Stimulated activated CD4-positive, alpha-beta T cell treated with anti-CD3 and anti-CD28 coated beads, TNF-alpha, amount 100 ng/mL, for 4 hours (primary cell): Measurements from ENCODE around the gene CCDC85A.

Experiments used
- DNase-seq, 3 experiments: peaks; one replicate each; pipeline ENCODE4 v3.0.0-alpha.2; 2020; ENCODE audit warnings: low read depth in 3 of 3

Gene CCDC85A

DNA sequence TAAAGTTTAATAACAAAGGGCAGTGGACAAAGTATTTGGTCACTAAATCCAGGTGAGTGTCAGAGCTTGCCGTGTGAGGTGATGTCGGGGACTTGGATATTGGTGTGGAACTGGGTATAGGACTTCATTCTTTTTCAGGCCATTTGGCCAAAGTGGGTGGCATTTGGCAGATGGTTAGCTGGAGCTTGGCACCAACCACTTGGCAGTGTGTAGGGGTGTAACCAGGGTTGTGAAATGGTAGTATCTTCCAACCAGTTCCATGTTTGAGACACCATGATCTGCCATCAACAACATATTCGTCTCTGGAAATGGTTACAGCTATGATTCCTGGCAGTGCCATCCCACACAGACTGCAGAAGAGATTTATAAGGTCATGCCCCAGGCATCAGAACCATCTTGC lies 113.9 kb downstream of the CCDC85A start:
- DNase-seq: no peak

DNA sequence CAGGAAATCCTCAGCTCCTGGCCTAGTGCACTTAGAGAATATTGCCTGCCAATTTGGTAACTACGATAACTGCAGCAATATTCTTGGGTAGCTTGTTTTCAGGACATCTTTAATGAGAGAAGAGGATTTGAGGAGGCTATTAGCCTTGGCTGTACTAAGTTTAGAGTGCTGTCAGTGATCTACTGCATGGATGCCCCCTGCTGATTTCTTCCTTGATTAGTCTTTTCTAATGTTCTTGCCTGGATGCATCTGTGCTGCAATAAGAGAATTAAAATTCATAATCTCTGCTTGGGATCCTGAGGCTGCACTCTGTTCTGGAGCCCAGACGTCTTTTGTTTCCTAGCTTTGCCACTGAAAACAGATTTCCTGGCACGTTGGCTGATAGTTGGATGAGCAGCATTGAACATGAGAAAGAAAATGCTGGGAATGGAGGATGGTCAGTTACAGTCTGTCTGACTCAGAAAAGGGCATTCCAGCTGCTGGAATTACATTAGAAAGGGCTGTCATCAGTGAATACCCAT lies 115.4 kb downstream of the CCDC85A start:
- no peak for DNase-seq

DNA sequence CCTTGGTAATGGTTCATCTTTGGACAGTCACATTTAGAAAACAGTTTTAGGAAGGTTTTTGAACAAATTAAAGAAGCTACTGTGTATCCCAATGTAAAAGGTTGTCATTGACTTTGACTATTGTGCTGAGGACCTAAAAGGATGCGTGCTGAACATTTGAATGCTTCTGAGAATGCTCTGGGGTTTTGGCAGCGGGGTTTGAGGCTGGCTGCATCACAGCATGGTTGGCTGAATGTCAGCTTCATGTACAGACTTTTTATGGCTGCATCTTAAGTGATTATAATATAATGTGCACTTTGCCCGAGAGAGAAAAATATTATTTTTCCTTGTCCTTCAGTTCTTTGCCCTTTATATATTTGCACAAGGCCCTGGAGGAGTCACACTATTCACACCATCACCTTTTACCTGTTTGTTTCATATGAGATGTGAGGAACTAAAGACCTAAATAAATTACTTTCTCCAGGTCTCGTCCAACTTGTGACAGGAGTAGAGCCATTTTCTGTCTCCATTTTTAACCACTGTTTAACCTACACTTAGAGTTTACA lies 125.9 kb downstream of the CCDC85A start:
- DNase-seq: no peak

DNA sequence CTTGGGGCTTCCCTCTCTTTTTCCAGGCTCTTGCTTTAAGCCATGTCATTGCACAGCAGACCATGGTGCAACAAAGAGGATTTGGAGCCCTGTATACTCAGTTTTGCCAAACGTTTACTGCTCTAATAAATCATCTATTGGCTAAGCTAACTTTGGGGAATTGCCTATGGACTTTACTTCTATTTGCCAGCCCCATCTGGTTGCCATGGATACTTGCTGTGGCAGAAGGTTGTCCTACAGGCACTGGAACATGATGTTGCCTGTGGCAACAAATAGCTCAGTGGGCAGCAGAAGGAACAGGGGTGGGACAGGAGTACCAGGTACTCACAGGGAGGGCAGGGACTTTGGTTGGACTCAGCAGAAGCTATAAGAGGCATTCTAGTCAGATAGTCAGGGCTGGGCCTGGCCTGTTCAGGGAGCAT lies 129.7 kb downstream of the CCDC85A start:
- DNase-seq: no peak

DNA sequence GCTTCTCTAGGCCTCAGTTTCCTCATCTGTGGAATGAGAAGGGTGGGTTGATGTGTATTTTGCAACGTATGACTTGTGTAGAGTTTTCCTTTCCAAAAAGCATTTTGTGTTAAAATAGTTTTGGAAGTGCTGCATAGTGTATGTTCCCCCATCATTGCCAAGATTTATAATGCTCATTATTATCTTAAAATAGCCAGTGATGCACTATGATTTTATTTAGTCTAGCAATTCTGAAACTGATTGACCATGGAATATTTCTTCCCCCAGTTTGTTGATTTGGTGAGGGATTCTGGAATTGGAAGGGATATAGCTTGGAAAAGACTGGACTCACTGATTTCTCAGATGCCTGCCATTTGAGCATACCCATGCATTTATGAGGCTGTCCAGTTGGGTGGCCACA lies 130.6 kb downstream of the CCDC85A start:
- no peak for DNase-seq

DNA sequence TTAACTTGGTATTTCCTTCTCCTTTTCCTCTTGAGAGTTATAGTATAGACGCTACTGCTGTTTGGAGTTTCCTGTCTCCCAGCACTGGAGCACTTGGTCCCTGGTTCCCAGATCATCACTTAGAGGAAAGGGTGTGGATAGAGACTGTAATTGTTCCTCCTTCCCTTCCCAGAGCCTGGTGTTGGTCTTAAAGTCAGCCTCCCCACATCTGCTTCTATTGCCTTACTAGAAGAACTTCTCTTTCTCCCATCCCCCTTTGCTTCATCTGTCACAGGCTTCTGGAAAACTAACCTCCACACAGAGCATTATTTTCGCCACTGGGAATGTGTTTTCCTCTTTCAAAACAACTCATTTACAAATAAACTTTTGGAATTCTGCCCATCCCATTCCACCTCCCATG lies 131.0 kb downstream of the CCDC85A start:
- no peak for DNase-seq

DNA sequence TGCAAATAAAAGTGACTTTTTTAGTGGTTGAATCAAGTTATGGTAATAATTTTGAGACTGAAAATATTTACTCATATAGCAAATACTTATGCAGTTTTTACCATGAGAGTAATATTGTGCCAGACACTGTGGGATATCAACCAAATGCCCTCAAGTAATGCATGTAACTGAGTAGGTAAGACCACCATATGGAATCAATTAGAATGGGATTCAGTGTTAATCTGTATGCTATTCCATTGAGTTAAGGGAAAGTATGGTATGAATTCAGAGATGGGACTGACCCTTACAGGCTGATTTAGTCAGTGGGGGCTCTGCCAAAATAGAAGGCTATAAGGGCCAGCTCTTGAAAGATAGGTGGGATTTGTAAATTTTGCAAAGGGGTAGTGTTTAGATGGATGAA lies 131.6 kb downstream of the CCDC85A start:
- no peak for DNase-seq

DNA sequence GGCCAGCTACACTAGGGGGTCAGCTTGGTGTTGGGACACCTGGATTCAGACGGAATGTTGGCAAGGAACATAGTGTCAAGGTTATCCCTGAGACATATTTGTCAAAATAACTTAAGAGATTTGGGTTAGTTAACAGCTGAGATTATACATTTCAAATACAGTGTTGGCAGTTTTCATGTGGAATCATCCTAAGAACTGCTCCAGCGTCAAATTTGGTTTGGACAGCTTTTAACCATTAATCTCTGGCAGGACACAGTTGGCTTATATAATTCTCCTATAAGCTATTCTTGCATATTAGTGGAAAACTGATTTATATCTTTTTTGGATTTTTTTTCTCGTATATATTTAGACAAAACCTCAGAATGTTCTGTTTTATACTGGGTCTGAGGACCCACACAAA lies 132.2 kb downstream of the CCDC85A start:
- DNase-seq: no peak

DNA sequence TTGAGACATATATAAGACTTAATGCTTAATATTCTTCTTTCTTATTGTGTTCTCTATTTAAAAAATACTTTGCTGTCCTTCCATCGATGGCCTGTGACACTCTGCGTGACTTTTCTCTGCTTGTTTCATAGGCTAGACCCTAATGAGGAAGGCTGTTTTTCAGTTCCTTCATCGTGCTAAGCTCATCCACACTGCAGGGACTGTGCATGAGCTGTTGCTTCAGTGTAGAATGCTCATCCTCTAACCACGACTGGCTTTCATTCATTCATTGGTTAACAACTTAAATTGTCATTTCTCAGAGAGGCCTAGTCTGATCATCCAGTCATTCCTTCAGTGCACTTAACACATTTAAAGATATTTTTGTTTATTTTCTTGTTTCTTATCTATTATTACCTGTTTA lies 134.4 kb downstream of the CCDC85A start:
- DNase-seq: no peak

DNA sequence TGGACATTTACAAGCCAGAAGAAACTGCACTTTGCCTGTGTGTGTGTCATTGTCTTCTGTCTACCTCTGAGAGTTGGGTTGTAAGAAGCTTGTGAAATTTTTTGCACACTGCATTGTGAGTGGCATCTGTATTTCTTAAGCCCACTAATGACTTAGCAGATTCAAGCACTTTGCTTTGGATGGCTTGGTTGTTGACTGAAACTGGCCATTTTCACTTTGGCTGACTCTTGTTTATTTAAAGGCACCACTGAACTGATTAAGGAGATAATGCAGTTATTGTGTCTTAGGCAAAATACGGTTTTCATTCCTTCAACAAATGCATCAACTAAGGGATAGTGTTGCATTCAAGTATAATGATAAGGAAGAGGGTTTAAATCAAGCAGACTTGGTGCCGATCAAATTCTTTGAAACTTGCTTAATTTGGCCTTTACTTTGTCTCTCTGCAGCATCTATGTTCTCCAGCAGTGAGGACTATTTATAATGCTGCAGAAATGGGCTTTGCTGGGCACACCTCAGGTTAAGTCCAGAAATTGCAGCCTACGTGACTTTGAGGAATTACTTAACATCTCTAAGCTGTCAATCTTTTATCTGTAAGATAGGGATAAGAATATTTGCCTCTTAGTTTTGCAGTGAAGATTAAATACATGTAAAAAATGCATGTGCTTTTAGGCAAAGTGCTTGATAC lies 142.0 kb downstream of the CCDC85A start:
- DNase-seq: no peak

DNA sequence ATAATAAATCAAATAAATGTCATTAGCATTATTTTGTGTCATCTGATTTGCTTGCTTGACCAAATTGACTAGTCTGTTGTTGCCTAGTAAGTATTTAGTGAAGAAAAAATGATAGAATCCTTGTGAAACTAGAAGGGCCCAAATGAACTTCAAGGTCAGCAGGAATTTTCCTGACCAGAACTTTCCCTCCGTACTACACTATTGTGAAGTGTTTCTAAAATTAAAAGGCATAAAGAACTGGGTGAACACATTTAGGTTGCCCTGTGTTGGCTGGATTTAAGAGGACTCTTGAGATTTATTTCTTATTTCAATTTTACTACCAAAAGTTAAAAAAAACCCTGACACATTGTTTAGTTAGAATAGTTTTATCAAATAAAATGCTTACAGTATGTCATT lies 142.6 kb downstream of the CCDC85A start:
- no peak for DNase-seq

DNA sequence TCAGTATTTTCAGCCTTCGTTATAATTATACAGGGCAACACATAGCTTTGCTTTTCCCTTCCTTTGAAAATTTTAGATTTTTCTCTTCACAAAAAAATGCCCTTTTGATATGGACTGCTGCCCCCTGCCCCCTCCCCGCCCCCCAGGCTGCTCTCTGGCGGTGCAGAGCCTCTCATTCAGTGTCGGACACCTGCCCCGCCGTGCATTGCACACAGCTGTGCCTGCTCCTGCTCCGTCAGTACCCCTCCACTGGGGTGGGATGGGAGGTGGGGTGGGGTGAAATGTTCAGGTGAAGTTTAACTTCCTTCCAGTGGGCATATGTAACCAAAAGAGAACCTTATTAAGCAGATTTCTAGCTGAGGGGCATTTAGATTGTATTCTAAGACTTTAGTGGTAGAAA lies 148.0 kb downstream of the CCDC85A start:
- DNase-seq: no peak

DNA sequence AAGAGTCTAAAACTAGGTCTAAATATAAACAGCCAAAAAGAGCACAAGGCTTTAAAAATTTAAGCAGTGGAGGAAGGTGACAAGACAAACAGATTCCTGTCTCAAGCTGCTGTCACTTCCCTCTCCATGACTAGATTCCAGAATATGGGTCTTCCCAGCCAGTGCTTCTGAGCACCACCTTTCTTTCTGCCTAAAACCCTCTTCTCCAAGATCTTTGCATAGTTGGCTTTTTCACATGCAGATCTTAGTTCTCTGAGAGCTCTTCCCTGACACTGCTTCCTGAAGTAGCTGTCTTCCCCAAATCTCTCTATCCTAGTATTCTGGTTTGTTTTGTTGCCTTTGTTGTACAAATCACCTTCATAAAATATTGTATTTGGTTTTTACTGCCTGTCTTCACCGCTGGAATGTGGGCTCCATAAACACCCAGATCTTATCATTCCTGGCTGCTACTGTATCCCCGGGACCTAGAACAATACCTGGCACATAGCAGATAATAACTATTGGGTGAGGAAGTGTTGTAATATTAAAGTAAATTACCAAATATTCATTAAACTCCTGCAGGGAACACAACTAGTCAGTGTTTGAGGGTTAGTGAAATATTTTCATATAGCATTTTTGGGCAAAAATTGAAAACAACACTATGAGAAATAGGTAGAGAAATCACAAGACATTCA lies 150.2 kb downstream of the CCDC85A start:
- no peak for DNase-seq

DNA sequence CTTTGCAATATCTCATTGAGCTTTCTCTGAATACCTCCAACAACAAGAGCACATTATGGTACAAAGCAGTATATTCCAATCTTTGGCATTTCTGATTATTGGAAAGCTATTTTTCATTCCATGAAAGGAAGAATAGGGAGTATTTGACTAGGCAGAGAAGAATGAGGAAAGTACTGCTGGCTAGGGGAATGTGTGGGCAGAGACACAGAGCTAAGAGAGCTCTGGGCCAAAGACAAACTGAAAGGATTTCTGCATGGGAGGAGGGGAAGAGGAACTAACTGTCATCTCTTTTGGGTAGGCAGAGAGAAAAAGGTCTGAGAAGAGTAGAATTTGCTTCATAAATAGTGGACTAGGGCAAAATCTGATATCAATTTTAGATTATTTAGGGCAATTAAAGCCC lies 150.8 kb downstream of the CCDC85A start:
- no peak for DNase-seq

DNA sequence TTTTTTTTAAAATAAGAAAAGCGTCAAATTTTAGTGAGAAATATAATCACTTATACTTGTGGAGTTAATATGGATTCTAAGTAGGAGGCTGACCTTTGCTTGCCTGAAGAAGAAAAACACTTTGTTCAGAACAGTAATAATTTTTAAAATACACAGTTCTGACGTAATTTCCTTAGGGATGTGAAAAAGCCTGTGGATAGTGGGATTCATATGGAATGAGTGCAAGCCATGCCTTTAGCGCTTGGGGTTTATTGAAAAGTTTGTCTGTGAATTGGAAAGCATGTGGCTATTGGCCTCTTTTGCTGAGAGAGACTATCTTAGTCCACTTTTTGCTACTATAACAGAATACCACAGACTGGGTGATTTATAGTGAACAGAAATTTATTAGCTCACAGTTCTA lies 151.3 kb downstream of the CCDC85A start:
- DNase-seq: no peak

DNA sequence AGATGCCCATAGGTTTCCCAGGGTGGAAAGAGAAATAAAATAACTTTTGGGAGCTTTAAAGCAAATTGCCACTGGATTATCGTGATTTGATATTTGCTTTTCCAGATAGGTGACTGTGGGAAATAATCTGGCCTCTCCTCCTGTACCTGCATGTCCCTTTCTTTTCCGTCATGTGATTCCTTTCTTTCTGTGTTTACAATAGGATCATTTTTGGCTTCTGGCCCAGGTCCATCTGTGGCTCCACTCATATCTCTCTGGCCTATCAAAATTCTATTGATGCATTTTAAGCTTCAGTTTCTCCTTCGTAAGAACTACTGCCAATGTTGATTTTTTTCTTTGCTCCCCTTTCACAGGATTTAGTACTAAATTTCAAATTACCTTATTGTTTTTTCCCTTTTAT lies 153.6 kb downstream of the CCDC85A start:
- DNase-seq: no peak

DNA sequence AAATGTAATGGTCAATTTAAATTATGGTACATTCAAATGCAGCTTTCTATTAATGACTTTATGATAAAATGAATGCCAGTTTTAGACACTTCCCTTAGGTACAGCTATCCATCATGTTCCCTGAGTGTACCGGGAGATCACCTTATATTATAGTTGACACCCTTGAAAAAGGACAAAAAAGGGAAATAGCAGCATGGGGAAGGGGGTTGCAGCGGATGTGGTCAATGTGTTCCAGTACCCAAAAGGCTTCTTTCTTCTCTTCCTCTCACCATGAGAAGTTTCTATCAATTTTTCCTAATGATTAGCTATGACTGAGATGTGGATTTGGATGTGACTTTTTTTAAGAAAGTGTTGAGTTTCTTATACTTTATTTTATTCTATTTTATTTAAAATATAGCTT lies 154.4 kb downstream of the CCDC85A start:
- no peak for DNase-seq

DNA sequence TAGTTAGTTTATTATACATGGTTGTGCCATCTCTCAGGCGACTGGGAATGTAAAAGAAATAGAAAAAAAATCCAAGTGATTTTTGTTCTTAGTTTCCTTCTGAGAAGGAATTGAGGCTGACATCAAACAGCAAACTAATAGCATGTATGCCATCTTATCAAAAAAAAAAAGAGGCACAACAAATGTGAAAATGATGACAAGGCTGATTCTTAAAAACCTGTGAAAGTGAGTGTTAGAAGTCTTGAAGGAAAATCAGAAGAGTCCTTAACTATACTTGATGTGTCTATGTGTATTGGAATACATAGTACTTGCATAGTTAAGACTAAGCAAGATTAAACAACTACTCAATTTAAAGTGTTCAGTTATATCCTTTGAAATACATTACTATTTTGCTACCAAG lies 161.0 kb downstream of the CCDC85A start:
- no peak for DNase-seq

DNA sequence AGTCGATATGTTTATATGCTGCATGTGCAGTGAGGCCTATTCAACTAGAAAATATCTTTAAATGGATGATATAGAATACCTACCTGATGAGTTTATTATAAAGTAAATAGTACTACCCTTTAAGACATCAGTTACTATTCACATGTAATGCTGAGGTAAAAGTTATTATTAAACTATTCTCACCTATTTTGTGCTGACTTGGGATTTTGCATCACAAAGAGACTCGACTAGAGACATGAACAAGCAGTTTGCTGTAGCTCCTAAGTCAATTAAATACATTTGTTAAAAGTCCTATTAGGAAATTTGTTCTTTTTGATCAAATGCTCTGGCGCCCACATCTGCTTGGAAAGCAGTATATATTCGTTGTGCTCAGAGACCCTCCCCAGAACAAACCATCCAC lies 164.1 kb downstream of the CCDC85A start:
- no peak for DNase-seq

DNA sequence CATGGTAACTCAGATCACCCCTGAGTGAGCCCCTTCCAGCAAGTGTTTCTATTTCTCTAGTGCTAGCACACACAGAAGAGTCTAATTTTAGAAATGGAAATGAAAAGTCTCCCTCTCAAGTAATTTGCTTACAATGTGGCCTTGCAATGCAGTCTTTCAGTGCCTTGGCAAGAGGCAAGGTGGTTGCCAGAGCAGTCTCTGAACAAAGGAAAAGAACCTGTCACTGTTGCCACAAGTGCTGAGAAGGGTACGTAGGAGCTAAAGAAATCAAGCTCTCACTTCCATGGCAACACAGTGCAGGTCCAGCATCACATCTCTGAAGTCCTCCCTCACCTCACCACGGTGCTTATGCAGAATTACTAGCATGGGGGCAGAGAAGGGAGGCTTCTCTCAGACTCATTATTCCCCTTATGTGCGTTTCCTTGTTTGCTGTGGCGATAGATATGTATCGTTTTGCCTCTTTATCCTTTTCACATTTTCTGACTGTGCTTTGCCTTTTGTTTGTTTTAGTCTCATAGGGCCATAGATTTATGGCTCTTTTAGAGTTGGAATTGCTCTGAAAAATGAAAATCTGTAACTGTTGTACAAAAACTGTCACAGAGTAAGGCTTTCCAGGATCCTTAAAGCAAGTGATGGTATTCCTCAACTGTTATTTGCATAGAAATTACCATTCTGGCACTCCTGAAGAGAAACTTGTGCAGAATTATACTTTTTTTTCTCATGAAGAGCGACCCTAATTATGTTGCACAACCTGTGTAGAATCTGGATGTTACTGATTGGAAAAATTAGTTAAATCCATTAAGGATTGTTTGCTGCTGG lies 164.8 kb downstream of the CCDC85A start:
- DNase-seq: no peak

DNA sequence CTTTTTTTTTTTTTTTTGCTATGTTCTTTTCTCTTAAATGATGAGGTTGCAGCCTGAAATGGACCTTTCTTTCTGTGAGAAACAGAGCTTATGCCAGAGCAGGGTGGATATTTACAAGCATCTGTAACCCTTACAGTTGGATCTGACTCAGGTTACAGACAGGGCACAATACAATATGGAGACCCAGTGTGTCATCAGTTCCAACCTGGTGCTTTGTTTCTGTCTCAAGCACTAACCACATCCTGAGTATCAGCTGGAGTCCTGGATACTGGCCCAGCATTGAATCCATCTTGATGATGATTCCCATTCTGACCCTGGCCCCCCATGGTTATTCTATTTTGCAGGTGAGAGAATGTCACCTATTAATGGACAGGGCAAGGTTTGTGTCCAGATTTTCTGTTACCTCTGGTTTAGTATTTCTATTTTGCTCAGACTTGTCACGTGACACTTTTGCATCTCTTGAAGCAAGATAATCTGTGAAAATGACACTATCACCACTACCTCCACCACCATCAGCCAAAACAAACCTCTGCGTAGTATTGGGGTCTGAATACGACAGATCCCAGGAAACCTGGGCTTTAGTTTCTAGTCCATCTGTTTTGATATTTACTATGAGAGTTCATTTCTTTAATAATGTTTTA lies 174.0 kb downstream of the CCDC85A start:
- DNase-seq: no peak

DNA sequence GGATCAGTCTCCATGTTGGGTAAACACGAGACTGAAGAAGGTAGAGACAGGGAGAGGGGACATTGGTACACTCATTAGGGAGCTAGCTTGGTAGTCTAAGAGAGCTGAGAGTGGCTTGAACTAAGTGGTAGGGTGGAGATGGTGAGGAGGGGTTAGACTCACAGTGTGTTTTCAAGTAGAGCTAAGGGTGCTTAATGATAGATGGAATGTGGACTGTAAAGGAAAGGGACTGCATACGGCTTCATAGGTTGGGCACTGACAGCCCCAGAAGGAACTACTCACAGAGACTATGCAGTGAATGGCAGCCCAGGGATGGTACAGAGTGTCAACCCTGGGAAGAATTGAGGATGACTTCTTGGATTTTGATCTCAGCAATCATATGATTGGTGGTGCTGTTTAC lies 178.1 kb downstream of the CCDC85A start:
- no peak for DNase-seq
